Tibial nerve (tissue), 4 donors: Measurements from ENCODE around the gene PIK3R1. TPM values are rescaled to one million over a fixed set of nuclear protein-coding genes. Genes with fewer than 3 reads are reported as not detected.

Experiments used
- DNase-seq, 2 donors: peaks; one replicate each; pipeline ENCODE4 v3.0.0-alpha.2; 2019; ENCODE audit warnings: low spot score in 2 of 2
- H3K27ac ChIP-seq, 4 donors: fragments of 200-600 bp; sonication (generic) in 3 of 4; one replicate each; pipeline ENCODE4 v1.5.1; 2017 to 2019; ENCODE audit warnings: mild to moderate bottlenecking in 1 of 4
- H3K27me3 ChIP-seq, 2 donors: fragments of 200-600 bp; sonication (generic) in 1 of 2; one replicate each; pipeline versions ENCODE4 v1.5.1 to v1.6.0; 2017 to 2019
- H3K36me3 ChIP-seq, 3 donors: fragments of 200-600 bp; sonication (generic); one replicate each; pipeline ENCODE4 v1.5.1; 2018 to 2019
- H3K4me1 ChIP-seq, 4 donors: fragments of 200-600 bp; sonication (generic) in 3 of 4; one replicate each; pipeline ENCODE4 v1.5.1; 2017 to 2019
- H3K4me3 ChIP-seq, 4 donors: fragments of 200-600 bp; sonication (generic) in 3 of 4; one replicate each; pipeline ENCODE4 v1.5.1; 2017 to 2019; ENCODE audit warnings: mild to moderate bottlenecking in 1 of 4, moderate library complexity in 1 of 4
- H3K9me3 ChIP-seq, 4 donors: fragments of 200-600 bp; sonication (generic) in 3 of 4; one replicate each; pipeline ENCODE4 v1.5.1; 2017 to 2019
- CTCF ChIP-seq, 5 experiments: fragments of 200-600 bp in 3 of 5; fragments of 450-650 bp in 2 of 5; sonication (generic) in 3 of 5; IDR thresholded peaks; one replicate each; pipeline ENCODE4 v1.5.1; 2016 to 2019; ENCODE audit warnings: antibody characterized with exemption in 5 of 5, mild to moderate bottlenecking in 3 of 5, moderate library complexity in 2 of 5
- EP300 ChIP-seq, 2 donors: sonication (generic); formaldehyde crosslinking; IDR thresholded peaks; one replicate each; pipeline ENCODE4 v1.6.1; 2017; ENCODE audit warnings: antibody characterized with exemption in 2 of 2, mild to moderate bottlenecking in 1 of 2
- POLR2A ChIP-seq, 2 donors: fragments of 450-650 bp; IDR thresholded peaks; one replicate each; pipeline ENCODE4 v1.6.1; 2017; ENCODE audit warnings: antibody characterized with exemption in 2 of 2, mild to moderate bottlenecking in 2 of 2, moderate library complexity in 2 of 2
- whole genome bisulfite sequencing, 2 donors: methylation state at CpG; one replicate each; pipeline ENCODE4 v1.1.5; 2018; 5-methylcytosine and 5-hydroxymethylcytosine counted together
- total RNA-seq, 4 donors: library from RNA; depleted of rRNA; stranded (reverse); fragments of >200 nt; gene quantifications; one replicate each; pipeline ENCODE4 v1.1.0, GENCODE V29; 2016

The PIK3R1 gene
- total RNA-seq, 4 donors from 2014 or later, result 166 to 621 (median 433) TPM

- TF ChIP-seq POLR2A (IDR thresholded peaks at IDR 0.05) (no peak), EP300 (IDR thresholded peaks at IDR 0.05) (no peak), CTCF (IDR thresholded peaks at IDR 0.05) (no peak)
- DNase-seq, result no peak
- H3K36me3 ChIP-seq, result no peaks in the 10 kb centered on the region
- H3K4me3 ChIP-seq, result no peak overlapping the region
- no peaks in the 10 kb centered on the region for H3K4me1 ChIP-seq
- H3K27me3 ChIP-seq, result no peaks in the 10 kb centered on the region
- H3K9me3 ChIP-seq, result no peaks in the 10 kb centered on the region
- H3K27ac ChIP-seq, result no peak overlapping the region
These were observed 35.2 kb upstream of the PIK3R1 start for GRCh38 chr5:68180121-68181038.

DNA sequence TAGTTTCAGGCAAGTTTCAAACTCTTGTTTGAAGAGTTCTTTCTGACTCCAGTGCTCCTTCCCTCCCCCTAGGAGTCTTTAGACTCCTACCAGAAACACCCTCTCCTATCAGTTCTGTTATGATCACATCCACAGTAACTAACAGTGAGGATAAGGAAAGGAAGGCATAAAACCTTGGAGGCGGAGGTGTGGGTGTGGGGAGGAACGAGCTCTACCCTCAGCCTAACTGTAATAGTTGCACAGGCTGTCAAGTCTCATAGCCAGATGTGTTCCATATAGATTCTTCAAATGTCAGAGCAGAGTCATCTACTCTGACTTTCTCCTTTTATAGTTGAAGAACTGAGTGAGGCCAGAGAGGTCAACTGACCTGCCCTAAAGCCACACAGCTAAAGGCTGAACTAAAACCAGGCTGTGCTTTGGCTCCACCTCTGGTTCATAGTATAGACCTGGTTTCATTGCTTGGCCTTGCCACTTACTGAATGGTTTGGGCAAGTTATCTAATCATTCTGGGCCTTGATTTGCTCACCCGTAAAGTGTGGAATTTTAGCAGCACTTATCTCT is 34.4 kb upstream of the PIK3R1 start:
- Histone ChIP-seq H3K27me3 (no peaks in the 10 kb centered on the region), H3K4me3 (no peak overlapping the region), H3K36me3 (no peaks in the 10 kb centered on the region), H3K9me3 (no peaks in the 10 kb centered on the region), H3K27ac (no peak overlapping the region), H3K4me1 (no peaks in the 10 kb centered on the region)
- no peak for DNase-seq
- TF ChIP-seq POLR2A (IDR thresholded peaks at IDR 0.05) (no peak), CTCF (IDR thresholded peaks at IDR 0.05) (no peak), EP300 (IDR thresholded peaks at IDR 0.05) (no peak)
- WGBS, 2 donors, result 90 to 92% methylated on average over 3 of the region's 3 CpGs

- Histone ChIP-seq H3K4me3 (no peak overlapping the region), H3K27ac (no peak overlapping the region), H3K27me3 (no peaks in the 10 kb centered on the region), H3K9me3 (no peaks in the 10 kb centered on the region), H3K4me1 (no peaks in the 10 kb centered on the region), H3K36me3 (no peaks in the 10 kb centered on the region)
- DNase-seq, result no peak
- TF ChIP-seq POLR2A (IDR thresholded peaks at IDR 0.05), result no peak
- no peak for TF ChIP-seq EP300 (IDR thresholded peaks at IDR 0.05)
- no peak for TF ChIP-seq CTCF (IDR thresholded peaks at IDR 0.05)
- WGBS, 2 donors, result 93 to 95% methylated on average over 2 of the region's 2 CpGs
These were observed 33.5 kb upstream of the PIK3R1 start for GRCh38 chr5:68182094-68182493.

GRCh38 chr5:68182534-68182933 is 33.0 kb upstream of the PIK3R1 start:
- Histone ChIP-seq H3K4me1 (no peaks in the 10 kb centered on the region), H3K9me3 (no peaks in the 10 kb centered on the region), H3K4me3 (no peak overlapping the region), H3K36me3 (no peaks in the 10 kb centered on the region), H3K27me3 (no peaks in the 10 kb centered on the region), H3K27ac (no peak overlapping the region)
- no peak for DNase-seq
- TF ChIP-seq EP300 (IDR thresholded peaks at IDR 0.05), result no peak
- TF ChIP-seq POLR2A (IDR thresholded peaks at IDR 0.05), result no peak
- TF ChIP-seq CTCF (IDR thresholded peaks at IDR 0.05), result no peak
- 88 to 93% methylated on average over 3 of the region's 3 CpGs for WGBS, 2 donors
